Left ventricle myocardium inferior (tissue), 1 donor: ENCODE results near the gene ZNF775. TPM values are rescaled to one million over a fixed set of nuclear protein-coding genes. Genes with fewer than 3 reads are reported as not detected.

ENCODE experiments used
- DNase-seq: peaks from one replicate; pipeline ENCODE4 v3.0.0-alpha.2; 2020
- H3K27ac ChIP-seq: fragments of 200-600 bp; replicated peaks from 2 replicates; pipeline ENCODE4 v1.8.0; 2021
- H3K27me3 ChIP-seq: fragments of 200-600 bp; 2 replicates; pipeline ENCODE4 v1.8.0; 2021; ENCODE audit warnings: low read depth
- H3K36me3 ChIP-seq: fragments of 200-600 bp; 2 replicates; pipeline ENCODE4 v1.8.0; 2021
- H3K4me1 ChIP-seq: fragments of 200-600 bp; 2 replicates; pipeline ENCODE4 v1.8.0; 2021
- H3K4me3 ChIP-seq: fragments of 200-600 bp; 2 replicates; pipeline ENCODE4 v1.8.0; 2021; ENCODE audit warnings: mild to moderate bottlenecking, moderate library complexity
- H3K9me3 ChIP-seq: fragments of 200-600 bp; replicated peaks from 2 replicates; pipeline ENCODE4 v1.8.0; 2021
- intact Hi-C: fragments of 100-400 bp; cut with micrococcal nuclease; formaldehyde crosslinking; loops from one replicate; pipeline ENCODE4 v1.11.0; 2022
- total RNA-seq: library from RNA; stranded (reverse); fragmentation: NEBNext Ultra II Directional; extraction: Animal tissue kit (Norgen Biotek cat#: 25700); gene quantifications from one replicate; pipeline ENCODE4 v1.2.1, GENCODE V29; 2021
- TF ChIP-seq, protein P1 (sequence below): fragments of 200-600 bp; IDR thresholded peaks from 2 replicates; pipeline ENCODE4 v1.8.0; 2021; ENCODE audit warnings: antibody characterized with exemption, mild to moderate bottlenecking, borderline replicate concordance
- donor health status: DM: no; HTN: yes; CAD: no; lungs with severe emphysema.

ZNF775 gene
- total RNA-seq, 1 donor from 2014 or later: 3.1 TPM

DNA sequence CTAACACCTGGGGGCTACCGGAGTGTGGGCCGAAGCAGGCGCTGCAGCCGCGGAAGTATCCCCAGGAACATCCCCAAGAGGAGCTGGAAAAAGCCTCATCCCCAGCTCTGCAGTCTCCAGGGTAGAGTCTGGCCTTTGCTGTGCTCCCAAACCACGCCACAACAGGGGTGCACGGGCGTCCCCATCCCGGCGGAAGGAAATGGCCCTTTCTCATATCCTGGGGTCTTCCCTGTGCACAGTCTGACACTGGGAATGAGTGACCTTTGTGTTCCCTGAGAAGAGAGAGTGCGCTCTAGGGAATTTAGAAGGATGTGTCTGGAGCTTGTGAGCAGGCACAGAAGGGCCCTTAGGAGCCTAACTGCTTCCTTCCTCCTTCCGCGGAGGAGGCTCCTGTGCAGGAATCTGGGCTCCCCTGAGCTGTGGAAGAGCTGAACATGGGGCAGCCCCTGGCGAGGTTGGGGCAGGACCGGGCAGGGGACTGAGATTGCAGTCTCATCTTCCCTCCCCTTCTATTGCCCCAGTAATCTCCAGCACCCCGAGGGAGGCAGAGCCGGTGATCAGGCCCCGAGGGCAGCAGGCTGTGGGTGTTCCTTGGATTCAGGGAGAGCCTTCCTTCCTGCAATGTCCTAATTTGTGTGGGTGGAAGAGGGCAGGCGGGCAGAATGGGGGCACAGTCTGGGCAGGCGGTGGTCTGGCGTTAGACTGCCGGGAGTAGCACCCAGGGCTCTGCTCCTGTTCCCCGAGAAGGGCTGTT, 9.2 kb upstream of the ZNF775 start:
- Histone ChIP-seq H3K4me3 (peak overlapping the region; percentile 96), H3K4me1 (peaks cover 70% of the 10 kb centered on the region), H3K9me3 (no peaks in the 10 kb centered on the region), H3K36me3 (peaks cover 41% of the 10 kb centered on the region), H3K27ac (peak overlapping the region; percentile 97), H3K27me3 (no peaks in the 10 kb centered on the region)
- intact Hi-C loops: no loop called here
- no peak for DNase-seq
- TF ChIP-seq, protein P1, sequence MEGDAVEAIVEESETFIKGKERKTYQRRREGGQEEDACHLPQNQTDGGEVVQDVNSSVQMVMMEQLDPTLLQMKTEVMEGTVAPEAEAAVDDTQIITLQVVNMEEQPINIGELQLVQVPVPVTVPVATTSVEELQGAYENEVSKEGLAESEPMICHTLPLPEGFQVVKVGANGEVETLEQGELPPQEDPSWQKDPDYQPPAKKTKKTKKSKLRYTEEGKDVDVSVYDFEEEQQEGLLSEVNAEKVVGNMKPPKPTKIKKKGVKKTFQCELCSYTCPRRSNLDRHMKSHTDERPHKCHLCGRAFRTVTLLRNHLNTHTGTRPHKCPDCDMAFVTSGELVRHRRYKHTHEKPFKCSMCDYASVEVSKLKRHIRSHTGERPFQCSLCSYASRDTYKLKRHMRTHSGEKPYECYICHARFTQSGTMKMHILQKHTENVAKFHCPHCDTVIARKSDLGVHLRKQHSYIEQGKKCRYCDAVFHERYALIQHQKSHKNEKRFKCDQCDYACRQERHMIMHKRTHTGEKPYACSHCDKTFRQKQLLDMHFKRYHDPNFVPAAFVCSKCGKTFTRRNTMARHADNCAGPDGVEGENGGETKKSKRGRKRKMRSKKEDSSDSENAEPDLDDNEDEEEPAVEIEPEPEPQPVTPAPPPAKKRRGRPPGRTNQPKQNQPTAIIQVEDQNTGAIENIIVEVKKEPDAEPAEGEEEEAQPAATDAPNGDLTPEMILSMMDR: no peak

DNA sequence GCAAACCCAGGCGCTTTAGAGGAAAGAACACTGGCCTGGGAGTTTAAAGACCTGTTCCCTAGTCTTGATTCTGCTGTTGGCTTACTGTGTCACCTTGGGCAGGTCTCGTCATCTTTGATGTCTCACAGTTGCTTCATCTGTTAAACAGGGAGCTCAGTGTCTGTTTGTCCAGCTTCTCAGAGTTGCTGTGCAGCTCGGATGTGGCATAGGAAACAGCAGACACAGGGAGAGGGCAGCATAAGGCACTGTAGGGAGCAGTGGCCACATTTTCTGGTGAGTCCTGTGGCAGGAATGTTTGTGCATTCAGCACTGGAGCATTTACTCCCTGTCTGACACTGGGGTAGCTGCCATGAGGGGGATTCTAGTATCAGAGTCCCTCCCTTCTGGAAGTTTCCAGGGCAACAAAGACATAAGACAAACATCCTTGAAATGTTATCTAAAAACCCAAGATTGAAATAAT, 8.5 kb upstream of the ZNF775 start:
- TF ChIP-seq, protein P1: no peak
- Histone ChIP-seq H3K36me3 (peaks cover 41% of the 10 kb centered on the region), H3K9me3 (no peaks in the 10 kb centered on the region), H3K4me3 (peak overlapping the region; percentile 96), H3K27ac (peak overlapping the region; percentile 97), H3K4me1 (peaks cover 70% of the 10 kb centered on the region), H3K27me3 (no peaks in the 10 kb centered on the region)
- DNase-seq: no peak
- intact Hi-C loops: no loop called here

DNA sequence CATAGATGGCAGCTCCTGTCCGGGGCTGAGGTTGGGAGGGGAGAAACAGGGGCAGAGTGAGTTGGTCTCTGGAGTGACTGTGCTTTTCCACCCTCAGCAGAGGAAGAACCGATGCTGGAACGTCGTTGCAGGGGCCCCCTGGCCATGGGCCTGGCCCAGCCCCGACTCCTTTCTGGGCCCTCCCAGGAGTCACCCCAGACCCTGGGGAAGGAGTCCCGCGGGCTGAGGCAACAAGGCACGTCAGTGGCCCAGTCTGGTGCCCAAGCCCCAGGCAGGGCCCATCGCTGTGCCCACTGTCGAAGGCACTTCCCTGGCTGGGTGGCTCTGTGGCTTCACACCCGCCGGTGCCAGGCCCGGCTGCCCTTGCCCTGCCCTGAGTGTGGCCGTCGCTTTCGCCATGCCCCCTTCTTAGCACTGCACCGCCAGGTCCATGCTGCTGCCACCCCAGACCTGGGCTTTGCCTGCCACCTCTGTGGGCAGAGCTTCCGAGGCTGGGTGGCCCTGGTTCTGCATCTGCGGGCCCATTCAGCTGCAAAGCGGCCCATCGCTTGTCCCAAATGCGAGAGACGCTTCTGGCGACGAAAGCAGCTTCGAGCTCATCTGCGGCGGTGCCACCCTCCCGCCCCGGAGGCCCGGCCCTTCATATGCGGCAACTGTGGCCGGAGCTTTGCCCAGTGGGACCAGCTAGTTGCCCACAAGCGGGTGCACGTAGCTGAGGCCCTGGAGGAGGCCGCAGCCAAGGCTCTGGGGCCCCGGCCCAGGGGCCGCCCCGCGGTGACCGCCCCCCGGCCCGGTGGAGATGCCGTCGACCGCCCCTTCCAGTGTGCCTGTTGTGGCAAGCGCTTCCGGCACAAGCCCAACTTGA, 7.8 kb upstream of the ZNF775 start:
- intact Hi-C loops: no loop called here
- peaks cover 41% of the 10 kb centered on the region for H3K36me3 ChIP-seq
- peaks cover 70% of the 10 kb centered on the region for H3K4me1 ChIP-seq
- no peaks in the 10 kb centered on the region for H3K27me3 ChIP-seq
- no peak overlapping the region for H3K4me3 ChIP-seq
- peak overlapping the region; percentile 21 for H3K27ac ChIP-seq
- DNase-seq: no peak
- TF ChIP-seq, protein P1: no peak
- no peaks in the 10 kb centered on the region for H3K9me3 ChIP-seq

DNA sequence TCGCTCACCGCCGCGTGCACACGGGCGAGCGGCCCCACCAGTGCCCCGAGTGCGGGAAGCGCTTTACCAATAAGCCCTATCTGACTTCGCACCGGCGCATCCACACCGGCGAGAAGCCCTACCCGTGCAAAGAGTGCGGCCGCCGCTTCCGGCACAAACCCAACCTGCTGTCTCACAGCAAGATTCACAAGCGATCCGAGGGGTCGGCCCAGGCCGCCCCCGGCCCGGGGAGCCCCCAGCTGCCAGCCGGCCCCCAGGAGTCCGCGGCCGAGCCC, 7.2 kb upstream of the ZNF775 start:
- TF ChIP-seq, protein P1: no peak
- H3K9me3 ChIP-seq: no peaks in the 10 kb centered on the region
- no peak overlapping the region for H3K27ac ChIP-seq
- H3K27me3 ChIP-seq: no peaks in the 10 kb centered on the region
- H3K4me1 ChIP-seq: peaks cover 70% of the 10 kb centered on the region
- no peak for DNase-seq
- no peak overlapping the region for H3K4me3 ChIP-seq
- peaks cover 41% of the 10 kb centered on the region for H3K36me3 ChIP-seq
- intact Hi-C loops: no loop called here

DNA sequence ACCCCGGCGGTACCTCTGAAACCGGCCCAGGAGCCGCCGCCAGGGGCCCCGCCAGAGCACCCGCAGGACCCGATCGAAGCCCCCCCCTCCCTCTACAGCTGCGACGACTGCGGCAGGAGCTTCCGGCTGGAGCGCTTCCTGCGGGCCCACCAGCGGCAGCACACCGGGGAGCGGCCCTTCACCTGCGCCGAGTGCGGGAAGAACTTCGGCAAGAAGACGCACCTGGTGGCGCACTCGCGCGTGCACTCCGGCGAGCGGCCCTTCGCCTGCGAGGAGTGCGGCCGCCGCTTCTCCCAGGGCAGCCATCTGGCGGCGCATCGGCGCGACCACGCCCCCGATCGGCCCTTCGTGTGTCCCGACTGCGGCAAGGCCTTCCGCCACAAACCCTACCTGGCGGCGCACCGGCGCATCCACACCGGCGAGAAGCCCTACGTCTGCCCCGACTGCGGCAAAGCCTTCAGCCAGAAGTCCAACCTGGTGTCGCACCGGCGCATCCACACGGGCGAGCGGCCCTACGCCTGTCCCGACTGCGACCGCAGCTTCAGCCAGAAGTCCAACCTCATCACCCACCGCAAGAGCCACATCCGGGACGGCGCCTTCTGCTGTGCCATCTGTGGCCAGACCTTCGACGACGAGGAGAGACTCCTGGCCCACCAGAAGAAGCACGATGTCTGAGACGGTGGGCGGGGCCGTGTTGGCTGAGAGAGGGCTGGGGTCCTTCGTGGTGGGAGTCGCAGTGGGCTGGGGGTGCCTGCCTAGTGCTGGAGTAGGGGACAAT, 6.7 kb upstream of the ZNF775 start:
- peak overlapping the region; percentile 62 for H3K27ac ChIP-seq
- no peak for DNase-seq
- peaks cover 41% of the 10 kb centered on the region for H3K36me3 ChIP-seq
- intact Hi-C loops: no loop called here
- no peak overlapping the region for H3K4me3 ChIP-seq
- peaks cover 68% of the 10 kb centered on the region for H3K4me1 ChIP-seq
- TF ChIP-seq, protein P1: no peak
- no peaks in the 10 kb centered on the region for H3K27me3 ChIP-seq
- no peaks in the 10 kb centered on the region for H3K9me3 ChIP-seq
